Right hindlimb (tissue), 1 donor: ENCODE data around the gene KNDC1.

Experiments
- DNase-seq: peaks from one replicate; pipeline ENCODE4 v3.0.0-alpha.2; 2018

KNDC1 gene

GRCh38 chr10:133195096-133195495, 35.1 kb downstream of the KNDC1 start:
- DNase-seq: no peak

DNA sequence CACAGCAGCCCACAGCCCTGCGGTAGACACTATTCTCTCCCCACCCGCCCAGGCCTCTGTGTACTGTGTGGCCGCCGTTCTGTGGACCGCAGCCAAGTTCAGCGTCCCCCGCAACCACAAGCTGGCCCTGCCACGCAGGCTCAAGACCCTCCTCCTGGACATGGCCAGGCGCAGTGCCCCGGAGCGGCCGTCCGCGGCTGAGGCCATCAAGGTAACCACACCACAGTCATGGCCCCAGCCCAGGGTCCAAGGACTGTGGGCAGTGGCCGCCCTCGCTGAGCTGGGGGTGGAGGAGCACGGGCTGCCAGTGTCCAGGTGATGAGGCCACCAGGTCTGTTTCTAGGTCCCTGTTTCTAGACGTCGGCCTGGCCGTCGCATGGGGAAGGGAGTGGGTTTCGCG, 35.6 kb downstream of the KNDC1 start:
- DNase-seq: no peak

DNA sequence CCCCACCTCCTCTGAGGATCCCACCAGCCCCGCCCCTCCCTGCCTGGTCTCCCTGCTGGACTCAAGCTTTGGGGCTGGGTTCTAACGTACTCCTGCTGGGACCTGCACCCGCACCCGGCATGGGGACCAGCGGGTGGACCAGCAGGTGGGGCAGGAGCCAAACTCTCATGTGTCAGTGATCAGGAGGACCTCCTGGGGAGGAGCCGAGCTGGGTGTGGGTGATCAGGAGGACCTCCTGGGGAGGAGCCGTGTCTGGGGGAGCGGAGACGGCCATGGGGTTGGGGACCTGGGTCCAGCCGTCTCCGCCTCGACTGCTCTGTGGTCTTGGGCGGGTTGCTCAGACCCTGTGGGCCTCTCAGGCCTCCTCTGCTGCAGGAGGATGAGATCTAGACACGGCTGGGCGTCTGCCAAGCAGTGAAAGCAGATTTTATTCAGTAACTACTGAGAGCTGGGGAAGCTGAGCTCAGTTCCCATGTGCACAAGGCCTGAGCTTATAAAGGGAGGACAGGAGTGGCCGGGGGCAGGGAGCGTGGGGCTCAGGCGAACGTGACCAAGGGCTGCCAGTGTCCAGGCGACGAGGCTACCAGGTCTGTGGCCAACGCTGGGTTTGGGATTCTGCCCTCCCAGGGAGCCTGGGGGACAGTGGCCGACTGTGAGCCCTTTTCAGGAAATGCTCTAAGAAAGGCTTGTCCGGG, 36.3 kb downstream of the KNDC1 start:
- peak; percentile 59 for DNase-seq

GRCh38 chr10:133196936-133197758, 37.1 kb downstream of the KNDC1 start:
- DNase-seq: no peak

DNA sequence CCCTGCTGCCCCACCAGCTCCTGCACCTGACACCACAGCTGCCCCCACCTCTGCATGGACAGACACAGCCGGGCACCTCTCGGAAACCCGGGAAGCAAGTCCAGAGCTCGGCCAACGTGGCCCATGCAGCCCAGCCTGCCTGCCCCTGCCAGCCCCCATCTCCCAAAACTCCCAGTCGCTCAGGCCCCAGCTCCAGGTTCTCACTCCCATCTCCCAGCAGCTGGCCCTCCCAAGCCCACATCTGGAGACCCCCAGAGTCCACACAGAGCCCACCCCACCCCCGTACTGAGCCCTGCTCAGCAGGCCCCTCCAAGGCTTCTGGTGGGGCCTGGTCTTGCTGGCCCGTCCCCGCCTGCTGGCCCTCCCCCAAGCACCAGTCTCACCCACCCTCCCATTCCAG, 37.8 kb downstream of the KNDC1 start:
- DNase-seq: no peak

- no peak for DNase-seq
Observed at GRCh38 chr10:133198206-133198605, 38.2 kb downstream of the KNDC1 start.

DNA sequence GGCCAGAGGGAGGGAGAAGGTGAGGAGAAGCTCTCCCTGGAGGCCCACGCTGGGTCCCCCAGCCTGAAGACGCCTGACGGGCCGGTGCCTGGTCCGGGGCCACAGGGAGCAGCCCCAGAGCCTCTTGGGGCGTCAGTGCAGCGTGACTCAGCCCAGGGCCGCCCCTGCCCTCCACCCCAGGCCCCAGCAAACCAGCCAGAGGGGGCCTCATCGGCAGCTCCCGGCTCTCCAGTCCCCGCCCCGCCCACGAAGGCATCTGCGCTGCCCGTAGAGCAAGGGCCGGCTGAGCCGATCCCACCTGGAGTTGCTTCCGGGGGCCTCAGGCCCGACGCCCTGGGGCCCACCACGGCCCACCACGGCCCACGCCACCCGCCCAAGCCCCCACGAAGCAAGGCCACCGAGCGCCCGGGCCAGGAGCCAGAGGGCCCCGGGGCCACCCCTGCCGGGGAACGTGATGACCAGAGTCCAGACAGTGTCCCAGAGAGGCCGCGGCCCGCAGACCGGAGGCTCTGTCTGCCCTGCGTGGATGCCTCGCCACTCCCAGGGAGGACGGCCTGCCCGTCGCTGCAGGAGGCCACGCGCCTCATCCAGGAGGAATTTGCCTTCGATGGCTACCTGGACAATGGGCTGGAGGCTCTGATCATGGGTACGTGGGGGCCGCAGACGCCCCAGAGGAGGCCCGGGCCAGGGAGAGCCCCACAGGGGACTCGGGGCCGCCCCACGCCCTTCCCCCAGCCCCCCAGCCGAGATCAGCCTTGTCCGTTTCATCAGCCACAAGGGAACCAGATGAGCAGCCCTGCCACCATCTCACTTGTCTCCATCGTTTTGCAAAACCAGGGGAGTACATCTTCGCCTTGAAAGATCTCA, 38.8 kb downstream of the KNDC1 start:
- no peak for DNase-seq

DNA sequence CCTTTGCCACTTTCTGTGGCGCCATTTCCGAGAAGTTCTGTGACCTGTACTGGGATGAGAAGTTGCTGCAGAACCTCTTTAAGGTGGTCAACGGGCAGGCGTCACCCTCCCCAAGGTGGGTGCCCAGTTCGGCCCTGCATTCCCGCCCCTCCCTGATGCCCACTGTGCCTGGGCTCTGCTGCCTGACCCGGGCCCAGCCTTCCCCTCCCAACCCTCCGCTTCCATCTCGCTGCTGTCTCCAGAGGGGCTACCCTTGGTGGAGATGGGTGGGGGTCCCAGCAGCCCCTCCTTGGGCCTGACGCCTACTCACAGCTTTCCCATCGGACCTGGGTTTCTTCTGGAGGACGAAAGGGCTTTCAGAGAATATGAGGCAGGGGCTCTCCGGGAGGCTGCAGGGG, 39.5 kb downstream of the KNDC1 start:
- DNase-seq: no peak

GRCh38 chr10:133199992-133200611, 40.1 kb downstream of the KNDC1 start:
- no peak for DNase-seq

DNA sequence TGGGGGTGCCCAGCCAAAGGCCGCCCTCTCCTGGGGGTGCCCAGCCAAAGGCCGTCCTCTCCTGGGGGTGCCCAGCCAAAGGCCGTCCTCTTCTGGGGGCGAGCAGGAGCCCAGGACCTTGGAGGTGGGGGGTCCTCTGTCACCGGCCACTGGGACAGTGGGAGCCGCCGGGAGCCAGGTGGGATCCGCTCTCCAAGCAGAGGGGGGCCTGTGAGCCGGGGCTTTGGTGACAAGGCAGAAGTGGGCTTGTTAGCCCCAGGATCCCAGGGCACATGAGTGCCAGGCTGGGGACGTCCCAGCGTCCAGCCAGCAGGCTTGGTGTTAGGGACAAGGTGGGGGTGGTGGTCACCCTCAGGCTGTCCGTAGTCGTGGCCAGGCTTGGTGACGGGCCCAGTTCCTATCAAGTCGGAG, 40.6 kb downstream of the KNDC1 start:
- no peak for DNase-seq

DNA sequence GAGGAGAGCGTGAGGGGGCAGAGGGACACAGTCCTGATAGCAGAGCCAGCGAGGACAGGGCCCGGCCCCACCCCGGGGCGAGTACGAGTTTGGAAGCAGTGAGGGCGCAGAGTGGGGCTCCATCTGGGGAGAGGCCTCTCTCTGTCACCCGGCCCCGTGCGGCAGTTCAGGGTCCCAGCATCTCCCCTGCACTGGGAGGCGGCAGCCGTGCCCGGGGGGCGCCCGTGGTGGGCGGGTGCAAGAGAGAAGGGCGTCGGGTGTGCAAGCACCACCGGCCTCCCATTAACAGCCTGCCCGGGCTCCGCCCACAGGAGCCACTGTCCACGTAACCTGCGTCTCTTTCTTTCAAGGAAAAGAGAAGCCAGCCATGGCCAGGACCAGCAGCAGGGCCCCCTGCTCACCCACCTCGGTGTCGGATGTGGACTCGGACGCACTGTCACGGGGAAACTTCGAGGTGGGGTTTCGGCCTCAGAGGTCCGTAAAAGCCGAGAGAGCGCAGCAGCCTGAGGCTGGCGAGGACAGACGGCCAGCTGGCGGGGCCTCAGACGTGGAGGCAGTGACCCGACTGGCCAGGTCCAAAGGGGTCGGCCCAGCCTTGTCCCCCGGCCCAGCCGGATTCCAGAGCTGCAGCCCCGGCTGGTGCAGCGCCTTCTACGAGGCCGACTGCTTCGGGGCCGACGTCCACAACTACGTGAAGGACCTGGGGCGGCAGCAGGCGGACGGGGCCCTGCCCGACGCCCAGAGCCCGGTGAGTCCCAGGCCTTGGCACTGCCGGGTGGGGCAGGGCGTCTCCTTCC, 41.3 kb downstream of the KNDC1 start:
- no peak for DNase-seq

- DNase-seq: no peak
Observed at GRCh38 chr10:133201948-133202725, 42.1 kb downstream of the KNDC1 start.

DNA sequence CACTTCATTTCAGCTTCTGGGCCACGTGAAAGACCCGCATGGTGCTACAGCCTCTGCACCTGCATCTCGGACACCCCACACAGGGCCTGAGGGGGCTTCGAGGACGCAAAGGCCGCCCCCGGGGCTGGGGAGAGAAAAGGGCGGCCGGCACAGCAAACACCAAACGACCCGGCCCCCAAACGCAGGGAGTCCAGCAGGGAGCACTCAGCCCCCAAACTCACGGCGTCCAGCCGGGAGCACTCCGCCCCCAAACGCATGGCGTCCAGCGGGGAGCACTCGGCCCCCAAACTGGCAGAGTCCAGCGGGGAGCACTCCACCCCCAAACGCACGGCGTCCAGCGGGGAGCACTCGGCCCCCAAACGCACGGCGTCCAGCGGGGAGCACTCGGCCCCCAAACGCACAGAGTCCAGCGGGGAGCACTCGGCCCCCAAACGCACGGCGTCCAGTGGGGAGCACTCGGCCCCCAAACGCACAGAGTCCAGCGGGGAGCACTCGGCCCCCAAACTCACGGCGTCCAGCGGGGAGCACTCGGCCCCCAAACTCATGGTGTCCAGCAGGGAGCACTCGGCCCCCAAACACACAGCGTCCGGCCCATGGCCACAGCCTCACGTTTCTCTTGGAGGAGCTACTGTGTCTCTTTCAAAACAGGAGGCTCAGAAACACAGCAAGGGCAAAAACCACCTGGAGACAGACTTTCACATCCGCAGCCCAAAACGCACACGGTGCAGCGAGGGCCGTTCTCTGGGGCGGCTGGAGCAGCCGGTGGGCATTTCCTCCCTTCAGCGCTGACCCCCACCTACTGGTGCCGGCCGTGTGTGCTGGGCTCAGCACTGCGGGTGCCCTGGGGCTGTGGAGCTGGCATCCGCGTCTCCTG, 43.0 kb downstream of the KNDC1 start:
- no peak for DNase-seq

- DNase-seq: no peak
Observed at GRCh38 chr10:133203652-133204195, 43.7 kb downstream of the KNDC1 start.

- DNase-seq: no peak
Observed at GRCh38 chr10:133204226-133205015, 44.4 kb downstream of the KNDC1 start.

DNA sequence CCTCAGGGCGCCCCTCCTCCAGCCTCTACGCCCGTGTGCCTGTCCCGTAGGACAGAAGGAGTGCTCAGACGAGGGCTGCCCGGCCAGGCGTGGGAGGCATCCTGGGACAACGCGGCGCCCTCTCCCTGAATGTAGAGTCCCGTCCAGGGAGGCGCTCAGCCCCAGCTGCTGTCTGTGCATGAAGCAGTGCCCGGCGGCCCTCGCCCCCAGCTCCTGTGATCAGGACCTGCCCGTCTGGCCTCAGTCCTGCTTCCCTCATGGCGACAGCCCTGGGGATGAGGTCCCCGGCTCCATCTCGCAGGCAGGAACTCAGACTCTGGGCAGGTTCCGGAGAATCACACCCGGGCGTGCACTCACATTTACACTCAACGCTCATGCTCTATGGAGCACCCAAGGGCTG, 45.1 kb downstream of the KNDC1 start:
- no peak for DNase-seq

DNA sequence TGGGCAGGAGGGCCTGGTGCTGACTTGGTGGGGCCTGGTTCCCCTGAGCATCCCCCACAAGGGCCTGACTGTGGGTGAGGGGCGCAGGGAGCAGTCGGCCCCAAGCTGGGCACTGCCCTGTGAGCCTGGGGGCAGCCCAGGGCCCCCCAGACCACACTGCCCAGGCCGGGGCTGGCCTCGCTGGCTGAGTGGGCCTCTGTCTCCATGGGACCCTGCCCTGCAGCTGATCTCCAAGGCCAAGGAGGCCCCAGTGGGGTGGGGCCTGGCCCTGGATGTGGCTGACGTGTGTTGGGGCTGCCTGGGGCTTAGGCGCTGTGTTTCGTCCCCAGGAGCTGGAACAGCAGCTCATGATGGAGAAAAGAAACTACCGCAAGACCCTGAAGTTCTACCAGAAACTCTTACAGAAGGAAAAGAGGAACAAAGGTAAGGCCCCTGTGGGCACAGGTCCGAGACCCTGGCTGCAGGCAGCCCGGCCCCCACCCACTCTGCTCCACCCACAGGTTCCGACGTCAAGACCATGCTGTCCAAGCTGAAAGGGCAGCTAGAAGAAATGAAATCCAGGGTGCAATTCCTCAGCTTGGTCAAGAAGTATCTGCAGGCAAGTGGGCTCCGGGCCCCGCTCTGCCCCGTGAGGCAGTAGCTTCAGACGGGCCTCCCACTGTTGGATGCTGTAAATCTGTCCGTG, 46.5 kb downstream of the KNDC1 start:
- DNase-seq: no peak

GRCh38 chr10:133207041-133207600, 47.1 kb downstream of the KNDC1 start:
- DNase-seq: no peak
